Superior temporal gyrus (tissue), 1 donor: ENCODE measurements around the gene ADAMTS19.

Source experiments
- DNase-seq: peaks from one replicate; pipeline ENCODE4 v3.0.0-alpha.2; 2016; ENCODE audit errors: extremely low spot score

ADAMTS19 gene

DNA sequence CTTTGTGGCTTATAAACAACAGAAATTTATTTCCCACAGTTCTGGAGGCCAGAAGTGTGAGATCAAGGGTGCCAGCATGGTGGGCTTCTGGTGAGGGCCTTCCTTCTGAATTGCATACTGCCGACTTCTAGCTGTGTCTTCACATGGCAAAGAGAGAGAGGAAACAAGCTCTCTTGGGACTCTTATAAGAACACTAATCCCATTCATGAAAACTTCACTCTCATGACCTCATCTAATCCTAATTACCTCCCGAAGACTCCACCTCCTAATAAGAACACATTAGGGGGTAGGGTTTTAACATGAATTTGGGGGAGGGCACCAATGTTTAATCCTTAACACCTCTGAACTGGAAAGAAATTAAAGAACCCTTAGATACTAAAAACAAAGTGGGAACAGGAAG lies 211.9 kb downstream of the ADAMTS19 start:
- no peak for DNase-seq

GRCh38 chr5:129679671-129680070 lies 219.6 kb downstream of the ADAMTS19 start:
- no peak for DNase-seq

DNA sequence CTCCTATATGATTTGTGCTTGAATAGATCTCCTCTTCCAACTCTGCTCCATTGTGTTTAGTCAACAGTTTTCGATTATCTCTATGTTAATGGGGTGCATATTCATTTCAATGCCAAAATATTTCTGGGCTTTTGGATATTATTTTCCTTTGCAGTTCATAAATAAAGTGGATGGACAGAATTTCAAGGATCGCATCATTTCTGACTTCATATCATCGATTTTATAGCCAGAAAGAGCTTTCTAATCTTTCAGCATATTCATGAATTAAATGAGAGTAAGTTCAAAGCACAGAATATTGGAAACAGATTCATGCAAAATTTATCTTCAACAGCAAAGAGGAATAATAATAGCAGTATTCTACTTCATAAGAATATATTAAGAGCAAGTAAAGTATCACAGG lies 227.8 kb downstream of the ADAMTS19 start:
- DNase-seq, result no peak

- no peak for DNase-seq
Observed at GRCh38 chr5:129689045-129689444, 228.9 kb downstream of the ADAMTS19 start.

- no peak for DNase-seq
Observed at GRCh38 chr5:129691220-129691619, 231.1 kb downstream of the ADAMTS19 start.

DNA sequence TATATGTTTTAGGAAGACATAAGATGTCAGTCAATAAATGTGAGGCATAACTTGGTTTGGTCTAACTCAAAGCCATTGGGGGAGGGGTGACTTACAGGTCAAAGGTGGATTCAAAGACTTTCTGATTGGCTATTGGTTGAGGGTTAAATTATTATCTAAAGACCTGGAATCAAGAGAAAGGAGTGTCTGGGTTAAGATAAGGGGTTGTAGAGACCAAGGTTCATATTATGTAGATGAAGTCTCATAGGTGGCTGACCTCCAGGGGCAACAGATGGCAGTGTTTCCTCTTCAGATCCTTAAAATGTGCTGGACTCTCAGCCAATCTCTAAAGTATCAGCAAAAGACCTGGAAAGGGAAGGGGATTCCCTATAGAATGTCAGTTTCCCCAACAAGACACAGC lies 236.5 kb downstream of the ADAMTS19 start:
- no peak for DNase-seq

DNA sequence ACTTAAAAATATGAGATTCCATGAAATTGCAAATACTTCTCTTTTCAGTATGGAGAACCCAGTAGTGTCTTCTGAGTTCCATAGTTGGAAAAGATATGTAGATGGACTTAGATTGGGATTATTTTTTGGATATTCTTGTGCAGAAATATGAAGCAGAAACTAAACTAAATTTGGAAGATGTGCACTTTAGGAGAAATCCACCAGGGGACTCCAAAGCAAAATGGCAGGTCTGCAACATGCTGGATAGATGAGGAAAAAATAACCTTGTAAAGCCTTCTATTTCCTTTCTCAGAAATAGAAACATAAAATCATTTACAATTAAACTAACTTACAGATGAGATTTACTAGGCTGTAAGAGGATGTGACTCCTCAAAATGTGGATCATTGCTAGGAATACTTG lies 238.6 kb downstream of the ADAMTS19 start:
- DNase-seq, result no peak

- no peak for DNase-seq
Observed at GRCh38 chr5:129716235-129716634, 256.1 kb downstream of the ADAMTS19 start.

- no peak for DNase-seq
Observed at GRCh38 chr5:129716651-129717050, 256.6 kb downstream of the ADAMTS19 start.

DNA sequence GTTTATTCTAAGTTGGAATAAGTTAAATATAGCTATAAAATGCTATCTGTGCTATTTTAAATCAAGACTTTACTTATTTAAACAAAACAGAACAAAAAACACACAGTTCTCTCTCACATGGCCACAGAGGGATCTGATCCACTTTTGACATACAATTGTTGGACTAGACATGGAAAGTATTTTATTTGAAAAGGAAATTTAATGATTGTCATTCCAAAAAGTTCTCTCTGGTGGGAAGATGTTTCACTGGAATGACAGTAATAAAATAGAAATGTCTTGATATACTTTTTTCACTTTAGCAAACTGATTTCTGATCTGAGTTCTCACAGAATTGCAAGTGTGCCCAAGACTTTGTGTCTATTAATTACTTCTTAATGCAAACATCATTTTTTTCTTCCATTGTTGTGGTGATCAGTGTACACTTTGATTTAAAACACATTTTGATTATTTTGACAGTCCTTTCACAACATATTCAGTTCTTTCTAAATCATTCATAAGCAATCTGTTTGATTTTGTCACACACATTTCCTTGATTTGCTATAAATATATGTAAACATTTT lies 257.7 kb downstream of the ADAMTS19 start:
- DNase-seq, result no peak

DNA sequence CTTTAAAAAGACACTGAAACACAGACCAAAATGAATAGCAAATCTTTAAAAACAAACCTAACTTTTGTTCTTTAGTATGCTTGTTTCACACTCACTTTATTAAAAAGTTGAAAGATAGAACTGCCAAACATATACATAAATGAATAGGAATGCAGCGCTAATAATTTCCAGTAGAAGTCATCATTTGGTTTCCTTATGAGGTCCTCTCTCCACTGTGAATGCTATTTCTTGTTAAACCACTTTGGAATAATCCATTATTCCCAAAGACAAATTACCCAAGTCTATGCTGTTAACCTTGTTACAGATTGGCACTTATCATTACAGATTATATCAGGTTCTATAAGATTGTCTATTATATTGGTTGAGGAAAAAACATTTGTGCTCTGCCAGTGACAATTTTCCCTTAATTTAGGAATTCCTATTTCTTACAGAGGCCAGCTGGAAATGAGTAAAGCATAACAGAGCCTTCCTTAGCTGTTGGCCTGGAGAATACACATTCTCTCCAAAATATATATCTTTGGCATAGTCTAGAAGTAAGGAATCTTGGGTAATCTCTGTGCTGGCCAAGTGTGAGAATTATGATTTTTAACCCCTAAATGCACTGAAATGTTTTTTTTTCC lies 258.5 kb downstream of the ADAMTS19 start:
- DNase-seq, result no peak

- no peak for DNase-seq
Observed at GRCh38 chr5:129724222-129724621, 264.1 kb downstream of the ADAMTS19 start.

GRCh38 chr5:129724647-129725046 lies 264.5 kb downstream of the ADAMTS19 start:
- no peak for DNase-seq

DNA sequence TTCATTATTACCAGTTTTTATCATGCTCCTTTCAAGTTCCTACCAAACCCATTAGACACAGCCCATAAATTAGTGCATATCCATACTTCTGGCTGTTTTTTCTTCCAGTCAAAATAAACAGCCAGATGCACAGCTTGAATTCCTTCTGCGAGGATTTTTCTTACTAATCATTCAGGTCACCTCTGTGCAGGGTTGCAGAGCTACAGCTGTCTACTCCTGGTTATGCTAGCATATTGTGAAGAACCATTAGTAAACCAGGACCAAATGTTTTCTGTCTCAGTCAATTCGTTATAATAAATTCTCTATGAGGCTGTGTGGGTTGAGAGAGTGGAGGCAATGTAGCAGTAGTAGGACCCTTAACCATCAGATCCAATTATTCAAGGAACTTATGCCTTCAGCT lies 279.7 kb downstream of the ADAMTS19 start:
- DNase-seq, result no peak

DNA sequence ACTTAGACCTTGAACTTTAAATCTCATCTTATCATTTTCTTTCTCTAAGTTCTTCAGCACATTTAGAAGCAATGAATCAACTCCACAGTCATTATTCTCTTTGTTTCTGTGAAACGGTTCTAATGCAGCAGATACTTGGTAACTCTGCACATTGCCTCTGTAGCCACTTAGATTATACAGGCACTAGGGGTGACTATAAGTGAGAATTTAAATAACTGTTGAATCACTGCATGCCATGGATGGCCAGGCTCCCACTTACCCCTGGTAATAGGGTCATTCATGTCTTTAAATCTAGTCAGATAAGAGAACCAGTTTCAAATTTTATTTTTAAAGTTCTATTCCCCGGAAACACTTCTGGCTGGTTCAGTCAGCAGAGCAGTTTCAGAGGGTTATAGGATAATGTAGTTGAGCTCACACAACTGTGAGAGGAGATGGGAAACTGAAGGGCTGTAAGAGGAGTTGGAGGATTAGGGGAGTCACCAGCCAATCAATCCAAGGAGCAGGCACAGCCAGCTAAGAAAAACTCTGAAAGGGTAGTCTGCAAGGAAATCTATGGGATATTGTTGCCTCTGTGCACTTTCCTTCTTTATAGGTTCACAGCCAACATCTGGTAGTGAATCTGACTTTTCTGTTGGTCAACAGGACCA lies 283.6 kb downstream of the ADAMTS19 start:
- no peak for DNase-seq

GRCh38 chr5:129745997-129746396 lies 285.9 kb downstream of the ADAMTS19 start:
- DNase-seq, result no peak

DNA sequence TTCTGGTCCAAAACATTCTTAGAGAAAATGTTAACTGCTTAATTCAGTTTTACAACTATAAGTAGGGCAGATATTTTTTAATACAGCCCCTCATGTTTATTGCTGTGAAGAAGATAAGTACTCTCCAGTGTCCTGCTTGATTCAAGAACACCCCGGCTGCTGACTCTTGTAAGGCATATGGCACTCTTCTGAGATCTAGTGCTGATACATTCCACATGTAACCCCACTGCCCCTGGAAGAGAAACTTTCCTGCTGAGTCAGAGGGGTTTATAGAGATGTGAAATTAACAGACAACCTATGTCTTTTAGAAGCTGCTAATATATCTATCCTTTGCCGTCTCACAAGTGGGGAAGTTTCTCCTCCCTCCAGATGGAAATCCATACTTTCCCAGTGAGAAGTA lies 286.8 kb downstream of the ADAMTS19 start:
- DNase-seq, result no peak

GRCh38 chr5:129747572-129748407 lies 287.7 kb downstream of the ADAMTS19 start, which contains the start of gene MINAR2:
MINAR2 (plus strand) TSS chr5:129748094; CDS start chr5:129748191, 97 bp downstream.
- DNase-seq, result no peak

DNA sequence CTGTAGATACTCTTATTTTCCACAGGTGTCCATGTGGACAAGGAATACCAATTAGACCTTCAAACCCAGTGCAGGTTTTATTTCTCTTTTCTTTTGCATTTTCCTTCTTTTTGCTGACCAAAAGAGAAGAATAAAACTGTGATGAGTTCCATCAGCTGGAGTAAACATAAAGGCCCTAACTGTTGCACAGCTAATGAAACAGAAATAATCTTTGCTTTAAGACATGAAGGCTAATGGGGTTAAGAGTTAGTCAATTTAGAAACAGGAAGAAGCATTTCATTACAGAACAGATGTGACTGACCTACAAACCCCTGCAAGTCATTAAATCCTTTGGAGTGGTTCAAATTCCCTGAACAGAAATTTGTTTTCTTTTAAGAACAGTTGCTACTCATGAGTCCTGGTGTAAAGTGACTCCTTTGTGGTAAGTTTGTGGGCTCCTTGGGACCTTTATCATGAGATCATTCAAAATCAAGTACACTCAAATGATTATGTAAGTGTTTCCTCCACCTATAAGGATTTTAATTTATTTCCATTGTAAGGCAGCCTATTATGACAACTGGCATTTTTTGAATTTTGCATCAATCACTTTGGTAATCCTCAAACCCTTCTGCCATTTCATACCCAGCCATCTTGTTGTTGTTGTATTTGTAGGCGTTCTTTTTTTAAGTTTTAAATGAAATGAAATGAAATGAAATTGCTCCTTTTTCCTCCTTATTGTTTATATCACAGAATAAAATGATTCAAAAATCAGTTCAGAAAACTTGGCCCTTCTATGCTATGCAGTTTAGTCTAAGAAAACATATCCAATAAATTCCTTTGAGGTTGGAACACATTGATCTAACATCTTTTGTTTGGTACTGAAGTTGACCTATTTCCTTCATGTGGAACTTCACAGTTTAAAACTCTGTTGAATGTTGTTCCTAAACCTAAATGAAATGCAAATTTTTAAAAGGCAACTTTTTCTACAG lies 289.1 kb downstream of the ADAMTS19 start:
- DNase-seq, result no peak

GRCh38 chr5:129760636-129761325 lies 300.7 kb downstream of the ADAMTS19 start:
- no peak for DNase-seq

- DNase-seq, result no peak
Observed at GRCh38 chr5:129763651-129764050, 303.6 kb downstream of the ADAMTS19 start.
